Measurements from ENCODE around the gene STX17. TPM values are rescaled to one million over a fixed set of nuclear protein-coding genes. Genes with fewer than 3 reads are reported as not detected.

STX17 gene
- total RNA-seq, 2 donors from 2014 or later = 32.1 to 35.3 TPM

- Mint-ChIP-seq H3K27ac (no peak overlapping the region), H3K4me1 (ENCODE audit: low read depth) (no peaks in the 10 kb centered on the region), H3K9me3 (peaks cover 0 to 2% of the 10 kb centered on the region in 2 donors), H3K36me3 (ENCODE audit: insufficient read depth in 2 of 2) (peaks cover 12 to 37% of the 10 kb centered on the region in 2 donors), H3K4me3 (no peak overlapping the region), H3K27me3 (ENCODE audit: low read depth) (no peaks in the 10 kb centered on the region)
- no peak for ATAC-seq (replicated peaks in 1 of 2)
- DNase-seq = no peak
These were observed 91.8 kb downstream of the STX17 start for GRCh38 chr9:99998266-99998665.

GRCh38 chr9:99998866-99999265 lies 92.4 kb downstream of the STX17 start:
- ATAC-seq (replicated peaks in 1 of 2) (no peak), DNase-seq (no peak)
- Mint-ChIP-seq H3K4me1 (ENCODE audit: low read depth) (no peaks in the 10 kb centered on the region), H3K9me3 (peaks cover 0 to 2% of the 10 kb centered on the region in 2 donors), H3K4me3 (no peak overlapping the region), H3K36me3 (ENCODE audit: insufficient read depth in 2 of 2) (peaks cover 15 to 35% of the 10 kb centered on the region in 2 donors), H3K27me3 (ENCODE audit: low read depth) (no peaks in the 10 kb centered on the region), H3K27ac (no peak overlapping the region)

- Mint-ChIP-seq H3K36me3 (ENCODE audit: insufficient read depth in 2 of 2) (peaks cover 14 to 36% of the 10 kb centered on the region in 2 donors), H3K27me3 (ENCODE audit: low read depth) (no peaks in the 10 kb centered on the region), H3K9me3 (peaks cover 0 to 2% of the 10 kb centered on the region in 2 donors), H3K4me3 (no peak overlapping the region), H3K27ac (no peak overlapping the region), H3K4me1 (ENCODE audit: low read depth) (no peaks in the 10 kb centered on the region)
- no peak for DNase-seq
- ATAC-seq (replicated peaks in 1 of 2) = no peak
These were observed 93.3 kb downstream of the STX17 start for GRCh38 chr9:99999797-100000196.

- ATAC-seq (replicated peaks in 1 of 2) = peak; percentile 32 to 34
These were observed 104.7 kb downstream of the STX17 start for GRCh38 chr9:100011062-100011681.

GRCh38 chr9:100012279-100012678 lies 105.8 kb downstream of the STX17 start:
- Mint-ChIP-seq H3K36me3 (ENCODE audit: insufficient read depth in 2 of 2) (peaks cover 2 to 5% of the 10 kb centered on the region in 2 donors), H3K27me3 (ENCODE audit: low read depth) (no peaks in the 10 kb centered on the region)

More at GRCh38 chr9:100011062-100011681, 104.7 kb downstream of the STX17 start:
- Mint-ChIP-seq H3K4me3 (no peak overlapping the region), H3K27me3 (ENCODE audit: low read depth) (no peaks in the 10 kb centered on the region), H3K4me1 (ENCODE audit: low read depth) (no peaks in the 10 kb centered on the region), H3K36me3 (ENCODE audit: insufficient read depth in 2 of 2) (peaks cover 2 to 5% of the 10 kb centered on the region in 2 donors), H3K9me3 (peaks cover 0 to 2% of the 10 kb centered on the region in 2 donors), H3K27ac (no peak overlapping the region)
- DNase-seq = peak; percentile 37 to 49

GRCh38 chr9:100013573-100013972 lies 107.1 kb downstream of the STX17 start:
- H3K4me3 Mint-ChIP-seq = no peak overlapping the region

More at GRCh38 chr9:100012279-100012678, 105.8 kb downstream of the STX17 start:
- no peak for DNase-seq
- Mint-ChIP-seq H3K27ac (no peak overlapping the region), H3K9me3 (peaks cover 0 to 2% of the 10 kb centered on the region in 2 donors), H3K4me1 (ENCODE audit: low read depth) (no peaks in the 10 kb centered on the region), H3K4me3 (no peak overlapping the region)
- ATAC-seq (replicated peaks in 1 of 2) = no peak

GRCh38 chr9:100014846-100015245 lies 108.4 kb downstream of the STX17 start:
- ATAC-seq (replicated peaks in 1 of 2) = no peak
- H3K4me3 Mint-ChIP-seq = no peak overlapping the region
- peaks cover 5 to 7% of the 10 kb centered on the region in 2 donors for H3K36me3 Mint-ChIP-seq (ENCODE audit: insufficient read depth in 2 of 2)
- H3K27me3 Mint-ChIP-seq (ENCODE audit: low read depth) = no peaks in the 10 kb centered on the region
- H3K9me3 Mint-ChIP-seq = peaks cover 0 to 2% of the 10 kb centered on the region in 2 donors
- no peak for DNase-seq
- H3K27ac Mint-ChIP-seq = no peak overlapping the region
- H3K4me1 Mint-ChIP-seq (ENCODE audit: low read depth) = no peaks in the 10 kb centered on the region

More at GRCh38 chr9:100013573-100013972, 107.1 kb downstream of the STX17 start:
- ATAC-seq (replicated peaks in 1 of 2) (no peak), DNase-seq (no peak)
- H3K27me3 Mint-ChIP-seq (ENCODE audit: low read depth) = no peaks in the 10 kb centered on the region
- peaks cover 2 to 7% of the 10 kb centered on the region in 2 donors for H3K36me3 Mint-ChIP-seq (ENCODE audit: insufficient read depth in 2 of 2)
- no peaks in the 10 kb centered on the region for H3K4me1 Mint-ChIP-seq (ENCODE audit: low read depth)
- H3K9me3 Mint-ChIP-seq = peaks cover 0 to 2% of the 10 kb centered on the region in 2 donors
- H3K27ac Mint-ChIP-seq = no peak overlapping the region

GRCh38 chr9:100019541-100019940 lies 113.1 kb downstream of the STX17 start:
- H3K36me3 Mint-ChIP-seq (ENCODE audit: insufficient read depth in 2 of 2) = peaks cover 3 to 6% of the 10 kb centered on the region in 2 donors
- H3K27ac Mint-ChIP-seq = peak overlapping the region; percentile 83
- DNase-seq (no peak), ATAC-seq (replicated peaks in 1 of 2) (no peak)
- H3K9me3 Mint-ChIP-seq = no peaks in the 10 kb centered on the region
- H3K27me3 Mint-ChIP-seq (ENCODE audit: low read depth) = no peaks in the 10 kb centered on the region
- H3K4me1 Mint-ChIP-seq (ENCODE audit: low read depth) = no peaks in the 10 kb centered on the region
- H3K4me3 Mint-ChIP-seq = no peak overlapping the region

Other genes starting within 250 kb of the STX17 start
- gene NR4A3, start 84.8 kb upstream of the STX17 start, total RNA-seq = 10 to 100 TPM; 53.0 to 53.1 TPM
- 10 to 100 TPM; 11.5 to 13.2 TPM for gene ERP44, start 192.3 kb downstream of the STX17 start, total RNA-seq
- gene INVS, start 192.6 kb downstream of the STX17 start, total RNA-seq = 10 to 100 TPM; 12.2 to 15.5 TPM